ENCODE measurements around the gene CCDC85A.

CCDC85A gene

GRCh38 chr2:56192664-56193305 is 9.0 kb downstream of the CCDC85A start:
- no peak overlapping the region for H3K4me3 ChIP-seq (ENCODE audit: low read depth, low read length)
- DNase-seq (ENCODE audit: low read depth) = no peak
- no peak for TF ChIP-seq CTCF (IDR thresholded peaks at IDR 0.05; ENCODE audit: control insufficient read depth, extremely low read depth, insufficient read depth)

GRCh38 chr2:56195563-56195962 is 11.8 kb downstream of the CCDC85A start:
- H3K4me3 ChIP-seq (ENCODE audit: low read depth, low read length) = no peak overlapping the region
- DNase-seq (ENCODE audit: low read depth) = no peak
- TF ChIP-seq CTCF (IDR thresholded peaks at IDR 0.05; ENCODE audit: control insufficient read depth, extremely low read depth, insufficient read depth) = no peak

- DNase-seq (ENCODE audit: low read depth) = no peak
- TF ChIP-seq CTCF (IDR thresholded peaks at IDR 0.05; ENCODE audit: control insufficient read depth, extremely low read depth, insufficient read depth) = no peak
- no peak overlapping the region for H3K4me3 ChIP-seq (ENCODE audit: low read depth, low read length)
These were observed 14.0 kb downstream of the CCDC85A start for GRCh38 chr2:56197816-56198215.

GRCh38 chr2:56198936-56199335 is 15.1 kb downstream of the CCDC85A start:
- no peak for TF ChIP-seq CTCF (IDR thresholded peaks at IDR 0.05; ENCODE audit: control insufficient read depth, extremely low read depth, insufficient read depth)
- no peak overlapping the region for H3K4me3 ChIP-seq (ENCODE audit: low read depth, low read length)
- no peak for DNase-seq (ENCODE audit: low read depth)

GRCh38 chr2:56199492-56199891 is 15.7 kb downstream of the CCDC85A start:
- TF ChIP-seq CTCF (IDR thresholded peaks at IDR 0.05; ENCODE audit: control insufficient read depth, extremely low read depth, insufficient read depth) = no peak
- no peak overlapping the region for H3K4me3 ChIP-seq (ENCODE audit: low read depth, low read length)
- no peak for DNase-seq (ENCODE audit: low read depth)

GRCh38 chr2:56202381-56203121 is 18.8 kb downstream of the CCDC85A start:
- H3K4me3 ChIP-seq (ENCODE audit: low read depth, low read length) = no peak overlapping the region
- TF ChIP-seq CTCF (IDR thresholded peaks at IDR 0.05; ENCODE audit: control insufficient read depth, extremely low read depth, insufficient read depth) = no peak
- no peak for DNase-seq (ENCODE audit: low read depth)

Measured in LNCaP clone FGC (cell line).